ENCODE measurements around the gene ITGA2B. TPM values are rescaled to one million over a fixed set of nuclear protein-coding genes. Genes with fewer than 3 reads are reported as not detected.
"Not testable (repeated sequence)": the region's sequence is repeated elsewhere in the genome, so short reads cannot be mapped to it uniquely, and the experiment has no call there.

The ITGA2B gene
- total RNA-seq = not detected

- DNase-seq = no peak
Measured at GRCh38 chr17:44389281-44389680, at the start of gene ITGA2B. ITGA2B (minus strand) TSS chr17:44389649; CDS start chr17:44389473, 176 bp downstream.

- no peak for DNase-seq
Measured at GRCh38 chr17:44439168-44439567, 49.7 kb upstream of the ITGA2B start.

- DNase-seq = no peak
Measured at GRCh38 chr17:44438636-44439035, 49.2 kb upstream of the ITGA2B start.

- no peak for DNase-seq
Measured at GRCh38 chr17:44436336-44436735, 46.9 kb upstream of the ITGA2B start.

GRCh38 chr17:44432254-44433157, 43.1 kb upstream of the ITGA2B start:
- no peak for DNase-seq

GRCh38 chr17:44424828-44425461, 35.5 kb upstream of the ITGA2B start:
- DNase-seq = no peak

- no peak for DNase-seq
Measured at GRCh38 chr17:44417553-44417952, 28.1 kb upstream of the ITGA2B start.

GRCh38 chr17:44416558-44417289, 27.3 kb upstream of the ITGA2B start:
- no peak for DNase-seq

GRCh38 chr17:44414394-44415155, 25.1 kb upstream of the ITGA2B start:
- no peak for DNase-seq

GRCh38 chr17:44409309-44410028, 20.0 kb upstream of the ITGA2B start:
- DNase-seq = no peak

- DNase-seq = no peak
Measured at GRCh38 chr17:44408786-44409185, 19.3 kb upstream of the ITGA2B start.

- no peak for DNase-seq
Measured at GRCh38 chr17:44402564-44403172, 13.2 kb upstream of the ITGA2B start.

GRCh38 chr17:44400226-44400847, 10.9 kb upstream of the ITGA2B start:
- no peak for DNase-seq

- no peak for DNase-seq
Measured at GRCh38 chr17:44398692-44399691, 9.5 kb upstream of the ITGA2B start.

GRCh38 chr17:44397479-44398440, 8.3 kb upstream of the ITGA2B start:
- DNase-seq = no peak

GRCh38 chr17:44396946-44397345, 7.5 kb upstream of the ITGA2B start:
- DNase-seq = no peak

- DNase-seq = no peak
Measured at GRCh38 chr17:44394833-44395232, 5.4 kb upstream of the ITGA2B start.

- DNase-seq = not testable (repeated sequence)
Measured at GRCh38 chr17:44394112-44394511, 4.7 kb upstream of the ITGA2B start.
